Bronchial epithelial cell (primary cell): Measurements from ENCODE around the gene AP1B1. TPM values are rescaled to one million over a fixed set of nuclear protein-coding genes. Genes with fewer than 3 reads are reported as not detected.
"Not testable (repeated sequence)": the region's sequence is repeated elsewhere in the genome, so short reads cannot be mapped to it uniquely, and the experiment has no call there.

Experiments used
- DNase-seq: peaks from one replicate; pipeline ENCODE4 v3.0.0-alpha.2; 2010; ENCODE audit warnings: low read depth
- FAIRE-seq: peaks from 2 replicates; lab custom pipeline; 2011; peaks lifted over from hg19 to GRCh38; lab: Jason Lieb, UNC
- H3K27me3 ChIP-seq: 2 replicates; pipeline ENCODE4 v1.5.1; 2011; ENCODE audit warnings: low read length; ENCODE audit not compliant: control insufficient read depth, insufficient read depth
- H3K36me3 ChIP-seq: 2 replicates; pipeline ENCODE4 v1.5.1; 2011; ENCODE audit warnings: low read length; ENCODE audit not compliant: control insufficient read depth, insufficient read depth
- H3K4me3 ChIP-seq: 2 replicates; pipeline ENCODE4 v1.5.1; 2011; ENCODE audit warnings: mild to moderate bottlenecking, low read depth, low read length, control low read depth
- total RNA-seq: library from RNA; depleted of rRNA; stranded (reverse); fragments of >200 nt; gene quantifications from 2 replicates; pipeline ENCODE4 v1.2.1, GENCODE V29; 2014
- TF ChIP-seq, protein P1 (sequence below): IDR thresholded peaks from 2 replicates; pipeline ENCODE4 v1.5.1; 2011; ENCODE audit warnings: mild to moderate bottlenecking, moderate library complexity, low read length, control low read depth, inconsistent platforms; ENCODE audit not compliant: insufficient read depth, severe bottlenecking

The AP1B1 gene
- total RNA-seq, 1 donor from 2014 or later: 44.8 TPM

DNA sequence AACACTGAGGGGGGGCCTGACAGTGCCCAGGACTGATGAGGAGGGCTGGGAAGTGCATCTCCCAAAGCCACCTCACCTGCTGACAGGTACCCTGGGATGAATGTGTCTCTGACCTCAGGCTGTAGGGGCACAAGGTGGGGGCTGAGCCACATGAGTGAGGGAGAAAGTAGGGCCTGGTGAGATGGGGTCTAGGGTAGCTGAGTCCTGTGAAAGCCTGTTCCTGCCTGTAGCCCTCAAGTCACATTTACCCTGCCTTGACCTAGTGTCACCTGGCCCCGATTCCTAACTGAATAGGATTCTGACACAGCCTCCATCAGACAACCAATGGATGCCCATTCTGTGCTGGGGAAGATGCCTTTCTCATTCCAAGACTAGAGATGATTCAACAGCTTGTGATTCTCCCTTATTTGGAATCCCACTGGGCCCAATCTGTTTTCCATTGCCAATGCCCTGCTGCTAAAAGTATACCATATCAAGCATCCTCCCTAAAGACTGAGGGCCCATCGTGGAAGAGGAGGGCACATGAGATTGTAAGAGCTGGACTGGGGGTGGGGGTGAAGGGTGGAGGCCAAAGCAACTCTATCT lies 38.9 kb upstream of the AP1B1 start:
- Histone ChIP-seq H3K4me3 (no peak overlapping the region), H3K36me3 (no peaks in the 10 kb centered on the region), H3K27me3 (peaks cover 2% of the 10 kb centered on the region)
- FAIRE-seq (no peak), DNase-seq (no peak)
- TF ChIP-seq, protein P1, sequence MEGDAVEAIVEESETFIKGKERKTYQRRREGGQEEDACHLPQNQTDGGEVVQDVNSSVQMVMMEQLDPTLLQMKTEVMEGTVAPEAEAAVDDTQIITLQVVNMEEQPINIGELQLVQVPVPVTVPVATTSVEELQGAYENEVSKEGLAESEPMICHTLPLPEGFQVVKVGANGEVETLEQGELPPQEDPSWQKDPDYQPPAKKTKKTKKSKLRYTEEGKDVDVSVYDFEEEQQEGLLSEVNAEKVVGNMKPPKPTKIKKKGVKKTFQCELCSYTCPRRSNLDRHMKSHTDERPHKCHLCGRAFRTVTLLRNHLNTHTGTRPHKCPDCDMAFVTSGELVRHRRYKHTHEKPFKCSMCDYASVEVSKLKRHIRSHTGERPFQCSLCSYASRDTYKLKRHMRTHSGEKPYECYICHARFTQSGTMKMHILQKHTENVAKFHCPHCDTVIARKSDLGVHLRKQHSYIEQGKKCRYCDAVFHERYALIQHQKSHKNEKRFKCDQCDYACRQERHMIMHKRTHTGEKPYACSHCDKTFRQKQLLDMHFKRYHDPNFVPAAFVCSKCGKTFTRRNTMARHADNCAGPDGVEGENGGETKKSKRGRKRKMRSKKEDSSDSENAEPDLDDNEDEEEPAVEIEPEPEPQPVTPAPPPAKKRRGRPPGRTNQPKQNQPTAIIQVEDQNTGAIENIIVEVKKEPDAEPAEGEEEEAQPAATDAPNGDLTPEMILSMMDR: no peak

DNA sequence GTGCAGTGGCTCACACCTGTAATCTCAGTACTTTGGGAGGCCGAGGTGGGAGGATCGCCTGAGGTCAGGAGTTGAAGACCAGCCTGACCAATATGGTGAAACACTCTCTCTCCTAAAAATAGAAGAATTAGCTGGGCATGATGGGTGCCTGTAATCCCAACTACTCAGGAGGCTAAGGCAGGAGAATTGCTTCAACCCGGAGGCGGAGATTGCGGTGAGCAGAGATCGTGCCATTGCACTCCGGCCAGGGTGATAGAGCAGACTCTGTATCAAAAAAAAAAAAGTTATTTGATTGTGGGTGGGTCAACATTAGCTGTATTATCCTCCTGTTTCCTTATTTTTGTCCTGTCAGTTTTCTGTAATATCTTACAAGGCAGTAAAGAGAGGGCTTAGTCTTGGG lies 38.1 kb upstream of the AP1B1 start:
- FAIRE-seq (no peak), DNase-seq (no peak)
- no peaks in the 10 kb centered on the region for H3K36me3 ChIP-seq
- peaks cover 2% of the 10 kb centered on the region for H3K27me3 ChIP-seq
- TF ChIP-seq, protein P1: no peak
- no peak overlapping the region for H3K4me3 ChIP-seq

DNA sequence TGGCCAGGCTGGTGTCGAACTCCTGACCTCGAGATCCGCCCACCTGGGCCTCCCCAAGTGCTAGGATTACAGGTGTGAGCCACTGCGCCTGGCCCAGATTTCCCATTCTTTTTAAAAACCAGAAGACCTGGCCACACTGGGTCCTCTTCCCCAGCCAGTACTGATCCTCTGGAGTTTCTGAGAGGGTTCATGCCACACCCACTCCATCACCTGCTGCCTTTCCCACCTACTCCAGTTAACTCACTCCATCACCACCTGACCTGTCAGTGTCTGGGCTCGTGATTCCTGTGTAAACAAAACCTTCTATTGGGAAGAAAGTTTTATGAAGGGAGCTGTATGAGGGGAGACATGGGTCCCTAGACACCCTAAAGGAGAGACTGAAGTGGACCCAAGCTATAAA lies 30.3 kb upstream of the AP1B1 start:
- not testable (repeated sequence) for H3K36me3 ChIP-seq, H3K4me3 ChIP-seq, DNase-seq, FAIRE-seq, H3K27me3 ChIP-seq

DNA sequence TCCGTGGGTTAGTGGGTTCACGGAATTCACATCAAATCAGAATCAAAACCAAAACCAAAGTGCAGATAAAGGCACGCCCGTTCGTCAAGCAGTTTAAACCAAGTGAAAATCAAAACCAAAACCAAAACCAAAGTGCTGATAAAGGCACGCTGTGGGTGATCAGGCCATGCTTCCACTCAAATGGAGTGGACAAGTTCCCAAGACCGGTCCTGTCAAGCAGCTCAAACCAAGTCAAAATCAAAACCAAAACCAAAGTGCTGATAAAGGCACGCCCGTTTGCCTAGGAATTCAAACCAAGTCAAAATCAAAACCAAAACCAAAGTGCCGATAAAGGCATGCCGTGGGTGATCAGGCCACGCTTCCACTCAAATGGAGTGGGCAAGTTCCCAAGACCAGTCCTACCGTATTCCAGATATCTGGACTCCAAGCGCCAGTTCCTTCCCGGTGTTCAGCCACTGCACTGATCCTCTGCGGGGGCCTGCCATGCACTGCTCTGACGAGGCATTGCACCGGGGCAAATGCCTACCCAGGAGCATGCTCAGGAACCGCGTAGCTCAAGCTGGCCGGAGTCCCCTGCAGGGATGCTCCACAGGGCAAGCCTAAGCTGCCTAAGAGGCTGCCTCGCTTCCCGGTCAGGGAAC lies 26.7 kb upstream of the AP1B1 start:
- H3K27me3 ChIP-seq, H3K36me3 ChIP-seq, FAIRE-seq: not testable (repeated sequence)
- DNase-seq: peak; percentile 12
- peak overlapping the region; percentile 39 for H3K4me3 ChIP-seq

DNA sequence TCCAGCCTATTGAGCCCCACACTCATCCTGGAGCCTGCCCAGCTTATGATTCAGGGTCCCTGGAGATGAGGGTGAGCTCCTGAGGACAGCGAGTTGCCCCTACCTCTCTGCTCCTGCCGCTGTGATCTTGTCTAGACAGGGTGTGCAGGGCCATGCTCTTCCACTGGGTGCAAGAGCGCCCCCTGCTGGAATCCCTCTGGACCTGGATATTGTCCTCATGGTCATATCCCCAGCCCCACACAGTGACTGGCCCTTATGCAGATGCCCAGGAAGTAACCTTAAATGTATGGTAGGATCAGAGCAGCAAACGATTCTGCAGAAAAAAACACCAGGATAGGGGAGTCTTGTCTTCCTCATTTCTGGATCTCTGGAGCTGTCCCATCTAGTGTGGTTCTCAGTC lies 24.4 kb upstream of the AP1B1 start:
- not testable (repeated sequence) for H3K36me3 ChIP-seq, H3K27me3 ChIP-seq, H3K4me3 ChIP-seq, DNase-seq, FAIRE-seq
- TF ChIP-seq, protein P1: peak; percentile 50

DNA sequence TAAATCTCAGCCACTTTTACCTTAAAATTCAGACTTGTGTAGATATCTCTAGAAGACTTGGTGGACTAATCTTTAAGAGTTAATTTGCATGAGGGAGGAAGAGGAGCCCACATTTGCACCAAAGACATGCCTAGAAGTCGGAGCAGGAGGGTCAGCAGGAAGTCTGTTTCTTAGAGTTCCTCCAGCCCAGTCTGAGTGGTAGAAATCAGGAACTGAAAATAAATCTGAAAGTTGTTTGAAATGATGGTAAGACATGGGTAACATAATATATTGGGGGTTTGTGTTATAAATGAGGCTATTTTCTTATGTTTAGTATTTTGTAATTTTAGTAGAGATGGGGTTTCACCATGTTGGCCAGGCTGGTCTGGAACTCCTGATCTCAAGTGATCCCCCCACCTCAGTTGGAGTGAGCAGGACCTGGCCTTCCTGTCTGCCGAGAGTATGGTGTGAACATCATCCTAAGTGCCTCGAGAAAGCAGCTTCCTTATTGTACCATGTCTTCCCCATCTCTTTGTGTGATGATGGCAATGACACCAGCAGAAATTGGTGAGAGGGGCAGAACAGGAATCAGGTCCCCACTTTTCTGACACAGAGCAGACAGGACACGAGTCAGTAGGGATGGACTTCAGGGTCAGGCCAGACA lies 23.3 kb upstream of the AP1B1 start:
- FAIRE-seq: peak; percentile 72
- H3K27me3 ChIP-seq: not testable (repeated sequence)

DNA sequence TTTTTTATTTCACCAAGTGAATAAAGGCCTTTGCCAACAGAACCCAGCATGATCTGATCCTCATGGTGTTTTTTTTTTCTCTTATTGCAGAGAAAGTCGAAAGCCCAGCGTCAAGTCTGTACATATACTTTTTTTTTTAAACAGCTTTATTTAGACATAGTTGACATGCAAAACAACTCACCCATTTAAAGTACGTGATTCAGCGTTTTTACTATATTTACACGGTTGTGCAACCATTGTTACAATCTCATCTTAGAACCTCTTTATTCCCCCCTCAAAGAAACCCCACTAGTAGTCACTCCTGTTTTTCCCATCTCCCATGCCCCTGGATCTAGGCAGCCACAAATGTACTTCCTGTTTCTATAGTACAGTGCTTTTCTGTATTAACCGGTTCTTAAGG lies 20.6 kb upstream of the AP1B1 start:
- peak; percentile 68 for DNase-seq
- TF ChIP-seq, protein P1: no peak
- Histone ChIP-seq H3K27me3 (no peaks in the 10 kb centered on the region), H3K36me3 (no peaks in the 10 kb centered on the region), H3K4me3 (no peak overlapping the region)
- no peak for FAIRE-seq

More for the DNA sequence above, 23.3 kb upstream of the AP1B1 start:
- not testable (repeated sequence) for H3K4me3 ChIP-seq, DNase-seq, H3K36me3 ChIP-seq

DNA sequence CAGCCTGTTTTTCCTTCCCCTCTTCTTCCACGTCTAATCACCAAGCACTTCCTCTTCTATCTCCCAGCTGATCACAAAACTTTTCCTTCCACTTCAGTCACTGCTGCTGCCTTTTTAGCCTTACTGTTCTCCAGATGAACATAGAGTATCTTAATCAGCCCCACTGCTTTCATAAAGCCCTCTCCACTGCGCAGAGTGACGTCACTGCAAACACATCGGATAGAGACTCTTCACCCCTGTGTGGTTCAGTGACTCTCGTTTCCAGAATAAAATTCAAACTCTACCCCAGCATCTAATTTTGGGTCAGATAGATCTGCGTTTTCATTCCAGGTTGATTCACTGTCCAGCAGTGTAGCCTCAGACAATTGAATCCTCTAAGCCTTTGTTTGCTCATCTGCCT lies 13.2 kb upstream of the AP1B1 start:
- H3K27me3 ChIP-seq, DNase-seq, H3K4me3 ChIP-seq, FAIRE-seq, H3K36me3 ChIP-seq: not testable (repeated sequence)
